ENCODE results near the gene PLA2G3.
"Not testable (repeated sequence)": the region's sequence is repeated elsewhere in the genome, so short reads cannot be mapped to it uniquely, and the experiment has no call there.

- TF ChIP-seq POLR2A, CTCF, EP300 (IDR thresholded peaks at IDR 0.05): not testable (repeated sequence)
Measured at GRCh38 chr22:31097539-31097938, 42.8 kb downstream of the PLA2G3 start.

Data from ovary (tissue), 3 donors.